DOHH2 (cell line): ENCODE results near the gene EPHA2.

Experiments
- EZH2phosphoT487 ChIP-seq: fragments of 200-600 bp; sonication (generic); IDR thresholded peaks from 2 replicates; pipeline ENCODE4 v1.6.1; 2017; ENCODE audit warnings: borderline replicate concordance, mild to moderate bottlenecking, antibody characterized with exemption, low read length, moderate library complexity, mixed read lengths
- TF ChIP-seq, protein P1 (sequence below): fragments of 200-600 bp; sonication (generic); IDR thresholded peaks from one replicate; pipeline ENCODE4 v1.5.1; 2014; ENCODE audit warnings: antibody characterized with exemption, mild to moderate bottlenecking, low read depth, low read length; ENCODE audit not compliant: poor library complexity, severe bottlenecking

DNA sequence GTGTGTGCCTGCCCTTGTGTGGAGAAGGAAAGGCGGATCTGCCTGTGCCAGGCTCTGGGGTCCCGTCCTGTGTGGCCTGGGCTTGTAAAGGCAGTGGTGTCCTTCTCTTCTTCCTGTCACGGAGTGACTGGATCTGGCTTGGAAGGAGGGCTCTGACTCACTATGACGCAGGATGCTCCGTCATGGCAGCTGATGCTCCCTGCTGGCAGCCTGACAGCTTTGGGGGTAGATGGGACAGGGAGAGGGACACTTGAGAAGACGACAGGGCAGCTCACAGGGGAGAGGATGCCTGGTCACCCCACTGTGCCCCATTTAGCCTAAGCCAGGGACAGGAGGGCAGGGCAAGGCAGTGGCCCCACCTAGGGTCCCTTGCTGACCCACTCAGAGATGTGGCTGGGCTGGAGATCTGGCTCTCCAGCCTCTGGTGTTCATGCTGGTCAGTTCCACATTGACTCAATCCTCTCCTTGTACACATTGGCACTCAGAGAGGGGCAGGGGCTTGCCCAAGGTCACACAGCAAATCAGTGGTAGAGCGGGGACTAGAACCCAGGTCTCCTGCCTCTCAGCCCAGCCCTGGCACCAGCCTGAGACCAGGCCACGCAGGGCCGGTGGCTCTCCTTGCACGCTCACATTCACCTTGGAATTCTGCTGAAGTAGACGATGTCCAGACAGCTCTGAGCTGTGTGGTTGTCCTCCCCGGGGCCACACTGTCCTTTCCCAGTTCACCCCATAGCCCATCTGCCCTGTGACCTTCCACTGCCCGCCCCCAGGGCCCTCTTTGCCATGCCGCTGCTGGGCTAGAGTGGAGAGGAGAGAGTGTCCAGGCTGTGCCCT lies 79.6 kb downstream of the EPHA2 start:
- TF ChIP-seq, protein P1, sequence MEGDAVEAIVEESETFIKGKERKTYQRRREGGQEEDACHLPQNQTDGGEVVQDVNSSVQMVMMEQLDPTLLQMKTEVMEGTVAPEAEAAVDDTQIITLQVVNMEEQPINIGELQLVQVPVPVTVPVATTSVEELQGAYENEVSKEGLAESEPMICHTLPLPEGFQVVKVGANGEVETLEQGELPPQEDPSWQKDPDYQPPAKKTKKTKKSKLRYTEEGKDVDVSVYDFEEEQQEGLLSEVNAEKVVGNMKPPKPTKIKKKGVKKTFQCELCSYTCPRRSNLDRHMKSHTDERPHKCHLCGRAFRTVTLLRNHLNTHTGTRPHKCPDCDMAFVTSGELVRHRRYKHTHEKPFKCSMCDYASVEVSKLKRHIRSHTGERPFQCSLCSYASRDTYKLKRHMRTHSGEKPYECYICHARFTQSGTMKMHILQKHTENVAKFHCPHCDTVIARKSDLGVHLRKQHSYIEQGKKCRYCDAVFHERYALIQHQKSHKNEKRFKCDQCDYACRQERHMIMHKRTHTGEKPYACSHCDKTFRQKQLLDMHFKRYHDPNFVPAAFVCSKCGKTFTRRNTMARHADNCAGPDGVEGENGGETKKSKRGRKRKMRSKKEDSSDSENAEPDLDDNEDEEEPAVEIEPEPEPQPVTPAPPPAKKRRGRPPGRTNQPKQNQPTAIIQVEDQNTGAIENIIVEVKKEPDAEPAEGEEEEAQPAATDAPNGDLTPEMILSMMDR = no peak
- TF ChIP-seq EZH2phosphoT487 = no peak
